Suprapubic skin (tissue), 4 donors: Measurements from ENCODE around the gene DNAL1. TPM values are rescaled to one million over a fixed set of nuclear protein-coding genes. Genes with fewer than 3 reads are reported as not detected.
A peak's percentile ranks its signal among the peaks of the same experiment; 100 is the strongest.

Source experiments
- DNase-seq, 2 donors: peaks; one replicate each; pipeline ENCODE4 v3.0.0-alpha.2; 2019; ENCODE audit warnings: low spot score in 2 of 2
- H3K27ac ChIP-seq: fragments of 200-600 bp; sonication (generic); one replicate; pipeline ENCODE4 v1.5.1; 2019
- H3K27me3 ChIP-seq: fragments of 200-600 bp; sonication (generic); one replicate; pipeline ENCODE4 v1.5.1; 2019
- H3K36me3 ChIP-seq: fragments of 200-600 bp; sonication (generic); one replicate; pipeline ENCODE4 v1.5.1; 2019
- H3K4me1 ChIP-seq: fragments of 200-600 bp; sonication (generic); one replicate; pipeline ENCODE4 v1.5.1; 2019
- H3K4me3 ChIP-seq: fragments of 200-600 bp; sonication (generic); one replicate; pipeline ENCODE4 v1.5.1; 2019; ENCODE audit warnings: mild to moderate bottlenecking
- H3K9me3 ChIP-seq: fragments of 200-600 bp; sonication (generic); one replicate; pipeline ENCODE4 v1.5.1; 2019
- EP300 ChIP-seq: sonication (generic); formaldehyde crosslinking; IDR thresholded peaks from one replicate; pipeline ENCODE4 v1.6.1; 2017; ENCODE audit warnings: antibody characterized with exemption
- POLR2A ChIP-seq, 2 donors: fragments of 450-650 bp; IDR thresholded peaks; one replicate each; pipeline ENCODE4 v1.6.1; 2017; ENCODE audit warnings: antibody characterized with exemption in 2 of 2, mild to moderate bottlenecking in 2 of 2, moderate library complexity in 2 of 2
- POLR2AphosphoS5 ChIP-seq, 3 donors: sonication (generic); formaldehyde crosslinking; IDR thresholded peaks; one replicate each; pipeline ENCODE4 v1.6.1; 2017; ENCODE audit warnings: antibody characterized with exemption in 3 of 3
- WGBS: methylation state at CpG from one replicate; pipeline ENCODE4 v1.1.5; 2018; 5-methylcytosine and 5-hydroxymethylcytosine counted together
- total RNA-seq, 4 donors: library from RNA; depleted of rRNA; stranded (reverse); fragments of >200 nt; gene quantifications; one replicate each; pipeline ENCODE4 v1.1.0, GENCODE V29; 2016
- TF ChIP-seq, protein P1 (sequence below), 2 donors: fragments of 200-600 bp in 1 of 2; fragments of 450-650 bp in 1 of 2; sonication (generic) in 1 of 2; IDR thresholded peaks; one replicate each; pipeline ENCODE4 v1.5.1; 2016 to 2019; ENCODE audit warnings: antibody characterized with exemption in 2 of 2, mild to moderate bottlenecking in 1 of 2, moderate library complexity in 1 of 2

DNAL1 gene
- total RNA-seq, 4 donors from 2014 or later, result 1.8 to 3.6 (median 2.6) TPM

DNA sequence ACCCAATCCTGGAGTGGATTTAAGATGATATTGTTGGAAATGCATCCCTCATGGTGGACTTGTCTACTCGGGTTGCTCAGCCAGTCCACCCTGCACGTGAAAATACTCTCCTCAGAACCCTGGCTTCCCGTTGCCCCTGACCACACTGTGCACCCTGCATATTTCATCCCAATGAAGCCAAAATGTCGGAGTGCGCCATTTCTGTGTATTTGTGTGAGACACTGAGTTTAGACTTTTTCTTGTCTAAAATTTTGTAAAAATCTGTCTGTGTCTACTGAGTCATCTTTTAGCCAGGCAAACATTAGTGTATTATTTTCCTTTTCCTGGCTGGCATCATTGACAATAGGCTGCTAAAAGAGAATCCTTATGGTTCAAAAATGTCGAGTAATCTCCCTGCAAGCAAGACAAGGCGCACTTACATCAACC is 69.9 kb downstream of the DNAL1 start:
- Histone ChIP-seq H3K4me1 (peaks cover 39% of the 10 kb centered on the region), H3K9me3 (no peaks in the 10 kb centered on the region), H3K27me3 (no peaks in the 10 kb centered on the region), H3K27ac (peak overlapping the region; percentile 87), H3K36me3 (peaks cover 38% of the 10 kb centered on the region), H3K4me3 (peak overlapping the region; percentile 68)
- TF ChIP-seq EP300 (no peak), POLR2AphosphoS5 (IDR thresholded peaks at IDR 0.05) (no peak), POLR2A (IDR thresholded peaks at IDR 0.05) (no peak)
- TF ChIP-seq, protein P1, sequence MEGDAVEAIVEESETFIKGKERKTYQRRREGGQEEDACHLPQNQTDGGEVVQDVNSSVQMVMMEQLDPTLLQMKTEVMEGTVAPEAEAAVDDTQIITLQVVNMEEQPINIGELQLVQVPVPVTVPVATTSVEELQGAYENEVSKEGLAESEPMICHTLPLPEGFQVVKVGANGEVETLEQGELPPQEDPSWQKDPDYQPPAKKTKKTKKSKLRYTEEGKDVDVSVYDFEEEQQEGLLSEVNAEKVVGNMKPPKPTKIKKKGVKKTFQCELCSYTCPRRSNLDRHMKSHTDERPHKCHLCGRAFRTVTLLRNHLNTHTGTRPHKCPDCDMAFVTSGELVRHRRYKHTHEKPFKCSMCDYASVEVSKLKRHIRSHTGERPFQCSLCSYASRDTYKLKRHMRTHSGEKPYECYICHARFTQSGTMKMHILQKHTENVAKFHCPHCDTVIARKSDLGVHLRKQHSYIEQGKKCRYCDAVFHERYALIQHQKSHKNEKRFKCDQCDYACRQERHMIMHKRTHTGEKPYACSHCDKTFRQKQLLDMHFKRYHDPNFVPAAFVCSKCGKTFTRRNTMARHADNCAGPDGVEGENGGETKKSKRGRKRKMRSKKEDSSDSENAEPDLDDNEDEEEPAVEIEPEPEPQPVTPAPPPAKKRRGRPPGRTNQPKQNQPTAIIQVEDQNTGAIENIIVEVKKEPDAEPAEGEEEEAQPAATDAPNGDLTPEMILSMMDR (IDR thresholded peaks at IDR 0.05), result no peak
- no peak for DNase-seq
- 47% methylated on average over 7 of the region's 7 CpGs for WGBS

DNA sequence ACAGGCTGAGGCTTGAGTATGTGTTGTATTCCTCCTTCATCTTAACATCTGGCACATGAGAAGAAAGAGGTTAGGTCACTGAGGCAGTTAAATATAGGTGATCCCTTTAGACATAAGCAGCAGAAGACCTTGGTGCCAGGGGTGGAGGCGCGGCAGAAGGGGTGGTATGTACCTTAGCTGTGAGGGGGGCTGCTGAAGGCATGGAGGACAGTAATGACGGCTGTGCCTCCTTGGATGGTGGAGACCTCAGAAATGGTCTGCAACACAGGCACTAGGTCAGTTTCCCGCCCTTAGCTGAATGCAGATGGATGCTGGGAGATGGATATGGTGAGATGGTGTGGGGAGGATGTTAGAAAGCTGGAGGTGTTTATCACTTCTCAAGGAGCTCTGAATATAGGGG is 70.9 kb downstream of the DNAL1 start:
- WGBS, result 86% methylated on average over 4 of the region's 4 CpGs
- no peak for DNase-seq
- TF ChIP-seq EP300, result no peak
- no peak for TF ChIP-seq POLR2A (IDR thresholded peaks at IDR 0.05)
- TF ChIP-seq, protein P1 (IDR thresholded peaks at IDR 0.05), result no peak
- TF ChIP-seq POLR2AphosphoS5 (IDR thresholded peaks at IDR 0.05), result no peak
- Histone ChIP-seq H3K4me3 (no peak overlapping the region), H3K9me3 (no peaks in the 10 kb centered on the region), H3K4me1 (peaks cover 39% of the 10 kb centered on the region), H3K27me3 (no peaks in the 10 kb centered on the region), H3K36me3 (peaks cover 48% of the 10 kb centered on the region), H3K27ac (no peak overlapping the region)

DNA sequence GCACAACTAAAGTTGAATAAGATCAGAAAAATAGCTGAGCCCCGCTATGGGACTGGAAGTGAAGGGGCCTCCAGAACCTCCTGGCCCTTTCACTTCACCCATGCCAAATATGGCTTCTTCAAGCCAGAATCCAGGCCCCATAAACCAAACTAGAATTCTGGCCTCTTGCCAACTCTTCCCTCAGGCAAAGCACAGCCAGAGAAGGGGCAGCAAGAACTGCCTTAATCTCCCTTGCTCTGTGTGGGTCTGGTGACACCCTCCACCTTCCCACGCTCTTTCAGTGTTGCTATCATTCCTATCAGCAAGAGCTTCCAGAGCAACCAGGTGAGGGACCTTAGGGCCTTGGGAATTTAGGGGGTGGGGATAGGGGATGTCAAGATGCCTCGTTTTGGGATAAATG is 72.5 kb downstream of the DNAL1 start:
- Histone ChIP-seq H3K4me1 (peaks cover 30% of the 10 kb centered on the region), H3K9me3 (no peaks in the 10 kb centered on the region), H3K27ac (no peak overlapping the region), H3K36me3 (peaks cover 64% of the 10 kb centered on the region), H3K27me3 (no peaks in the 10 kb centered on the region), H3K4me3 (no peak overlapping the region)
- DNase-seq, result no peak
- TF ChIP-seq POLR2A (IDR thresholded peaks at IDR 0.05) (no peak), EP300 (no peak), POLR2AphosphoS5 (IDR thresholded peaks at IDR 0.05) (no peak)
- TF ChIP-seq, protein P1 (IDR thresholded peaks at IDR 0.05), result no peak
- 81% methylated on average over 3 of the region's 3 CpGs for WGBS

DNA sequence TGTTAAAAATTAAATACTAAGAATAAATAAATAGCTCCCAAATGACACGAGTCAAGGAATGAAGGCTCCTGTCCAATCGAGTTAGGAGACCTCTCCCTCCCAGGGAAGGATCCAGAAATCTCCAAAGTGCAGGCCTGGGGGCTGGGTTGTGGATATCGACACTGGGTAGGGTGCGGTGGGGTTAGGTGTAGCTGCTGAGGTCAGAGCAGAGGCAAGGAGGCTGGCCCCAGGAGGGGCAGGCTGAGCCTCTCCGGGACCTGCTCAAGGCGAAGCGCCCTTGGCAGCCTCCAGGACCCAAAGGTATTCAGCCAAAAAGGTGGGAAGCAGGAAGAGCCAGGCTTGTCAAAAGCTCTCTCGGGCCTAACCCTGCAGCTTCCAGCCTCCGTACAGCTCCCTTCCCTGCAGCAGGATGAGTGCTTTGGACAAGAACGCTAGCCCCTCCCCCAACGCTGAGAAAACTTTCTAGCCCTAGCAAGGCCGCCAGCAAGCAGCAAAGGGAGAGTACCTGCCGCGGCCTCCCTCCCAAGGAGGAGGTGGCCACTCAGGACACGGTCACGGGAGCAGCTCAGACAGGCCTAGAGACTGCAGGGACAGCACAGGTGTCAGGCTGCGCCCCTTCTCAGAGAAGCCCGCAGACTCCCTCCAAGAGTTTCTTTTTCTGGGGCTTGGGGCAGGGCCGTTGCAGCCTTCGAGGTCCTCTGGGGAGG is 73.1 kb downstream of the DNAL1 start:
- Histone ChIP-seq H3K4me3 (no peak overlapping the region), H3K4me1 (peaks cover 30% of the 10 kb centered on the region), H3K27ac (no peak overlapping the region), H3K9me3 (no peaks in the 10 kb centered on the region), H3K27me3 (no peaks in the 10 kb centered on the region), H3K36me3 (peaks cover 69% of the 10 kb centered on the region)
- no peak for DNase-seq
- WGBS, result 59% methylated on average over 16 of the region's 20 CpGs
- TF ChIP-seq EP300, result no peak
- TF ChIP-seq POLR2AphosphoS5 (IDR thresholded peaks at IDR 0.05), result no peak
- TF ChIP-seq POLR2A (IDR thresholded peaks at IDR 0.05), result no peak
- TF ChIP-seq, protein P1 (IDR thresholded peaks at IDR 0.05), result no peak

DNA sequence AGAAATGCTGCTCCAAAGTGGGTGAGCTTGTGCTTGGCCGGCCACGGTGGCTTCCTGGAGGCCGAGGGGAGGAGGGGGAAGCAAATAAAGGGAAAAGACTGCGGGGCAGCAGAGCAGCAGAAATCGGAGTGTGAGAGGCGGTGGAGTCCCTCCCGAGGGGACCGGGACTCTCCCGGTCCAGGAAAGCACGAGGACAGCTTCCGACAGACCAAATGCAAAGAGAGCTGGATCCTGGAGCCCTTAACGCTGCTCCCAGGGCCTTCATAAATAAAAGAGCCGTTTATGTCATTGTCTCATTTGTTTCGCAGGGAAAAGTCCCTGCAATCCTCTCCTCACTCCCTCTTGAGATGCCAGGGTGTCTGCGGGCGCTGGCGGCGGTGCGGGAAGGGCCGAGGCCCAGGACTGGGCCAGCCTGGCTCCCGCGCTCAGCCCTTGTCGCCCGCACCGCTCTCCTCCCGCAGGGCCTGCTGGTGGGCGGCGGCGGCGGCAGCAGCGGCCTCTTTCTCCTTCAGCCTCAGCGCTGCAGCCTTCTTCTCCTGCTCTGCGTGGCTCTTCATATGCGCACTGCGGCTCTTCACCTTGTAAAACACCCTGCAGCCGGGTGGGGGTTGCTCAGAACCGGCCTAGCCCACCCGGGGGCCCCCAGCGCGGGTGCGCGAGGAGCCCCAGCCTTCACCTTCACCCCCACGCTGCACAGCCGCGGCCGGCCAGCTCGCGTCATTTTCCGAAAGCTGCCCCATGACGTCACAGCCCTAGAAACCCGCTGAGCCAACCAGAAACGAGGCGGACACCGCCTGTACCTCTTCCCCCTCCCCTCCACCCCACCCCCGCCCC is 73.8 kb downstream of the DNAL1 start:
- no peak for DNase-seq
- TF ChIP-seq EP300 (no peak), POLR2AphosphoS5 (IDR thresholded peaks at IDR 0.05) (no peak), POLR2A (IDR thresholded peaks at IDR 0.05) (no peak)
- TF ChIP-seq, protein P1 (IDR thresholded peaks at IDR 0.05), result no peak
- WGBS, result 79% methylated on average over 45 of the region's 55 CpGs
- H3K4me3 ChIP-seq, result no peak overlapping the region
- H3K27me3 ChIP-seq, result no peaks in the 10 kb centered on the region
- H3K27ac ChIP-seq, result peak overlapping the region; percentile 16
- peaks cover 30% of the 10 kb centered on the region for H3K4me1 ChIP-seq
- H3K9me3 ChIP-seq, result no peaks in the 10 kb centered on the region
- H3K36me3 ChIP-seq, result peaks cover 76% of the 10 kb centered on the region
